Prostate gland (tissue), 2 donors: Measurements from ENCODE around the gene ATP6V1G2. TPM values are rescaled to one million over a fixed set of nuclear protein-coding genes. Genes with fewer than 3 reads are reported as not detected.
"Not testable (repeated sequence)": the region's sequence is repeated elsewhere in the genome, so short reads cannot be mapped to it uniquely, and the experiment has no call there.

Source experiments
- DNase-seq: peaks from one replicate; pipeline ENCODE4 v3.0.0-alpha.2; 2019; ENCODE audit warnings: low spot score
- H3K27ac ChIP-seq, 2 donors: fragments of 200-600 bp; sonication (generic); 2 replicates each; pipeline ENCODE4 v1.5.1; 2017 to 2019
- H3K27me3 ChIP-seq: fragments of 200-600 bp; sonication (generic); replicated peaks from 2 replicates; pipeline ENCODE4 v1.5.1; 2019; ENCODE audit not compliant: insufficient read depth
- H3K36me3 ChIP-seq, 2 donors: fragments of 200-600 bp; sonication (generic); 1 replicate in 1 of 2; 2 replicates in 1 of 2; pipeline versions ENCODE4 v1.5.1 to v1.8.1; 2017 to 2019
- H3K4me1 ChIP-seq: fragments of 200-600 bp; sonication (generic); replicated peaks from 2 replicates; pipeline ENCODE4 v1.5.1; 2019
- H3K4me3 ChIP-seq, 2 donors: fragments of 200-600 bp; sonication (generic); 2 replicates each; pipeline ENCODE4 v1.5.1; 2017 to 2019
- H3K9me3 ChIP-seq: fragments of 200-600 bp; sonication (generic); 2 replicates; pipeline ENCODE4 v1.5.1; 2017
- CTCF ChIP-seq, 4 experiments: fragments of 200-600 bp in 2 of 4; fragments of 450-650 bp in 2 of 4; sonication (generic) in 2 of 4; IDR thresholded peaks; 1 replicate in 3 of 4; 2 replicates in 1 of 4; pipeline ENCODE4 v1.5.1; 2016 to 2019; ENCODE audit warnings: antibody characterized with exemption in 4 of 4, mild to moderate bottlenecking in 2 of 4, moderate library complexity in 2 of 4
- POLR2A ChIP-seq: fragments of 450-650 bp; IDR thresholded peaks from one replicate; pipeline ENCODE4 v1.6.1; 2016; ENCODE audit warnings: antibody characterized with exemption, mild to moderate bottlenecking
- POLR2AphosphoS5 ChIP-seq: sonication (generic); formaldehyde crosslinking; IDR thresholded peaks from one replicate; pipeline ENCODE4 v1.6.1; 2017; ENCODE audit warnings: antibody characterized with exemption
- WGBS: methylation state at CpG from one replicate; pipeline ENCODE4 v1.1.5; 2018; 5-methylcytosine and 5-hydroxymethylcytosine counted together
- intact Hi-C: fragments of 100-400 bp; cut with DNase I; formaldehyde crosslinking; loops from one replicate; pipeline ENCODE4 v1.14.2; 2022
- total RNA-seq, 2 donors: library from RNA; depleted of rRNA; stranded (reverse); fragments of >200 nt; gene quantifications; one replicate each; pipeline ENCODE4 v1.1.0, GENCODE V29; 2016

Gene ATP6V1G2
- total RNA-seq, 2 donors from 2014 or later, result 0.36 to 0.74 TPM

- TF ChIP-seq CTCF (IDR thresholded peaks at IDR 0.05) (no peak), POLR2A (no peak), POLR2AphosphoS5 (no peak)
- no peak overlapping the region for H3K4me3 ChIP-seq
- H3K4me1 ChIP-seq, result no peaks in the 10 kb centered on the region
- H3K9me3 ChIP-seq, result no peaks in the 10 kb centered on the region
- no peak overlapping the region for H3K27ac ChIP-seq
- no peaks in the 10 kb centered on the region for H3K27me3 ChIP-seq
- 69% methylated on average over 8 of the region's 8 CpGs for WGBS
- H3K36me3 ChIP-seq, result peaks cover 0 to under 1% of the 10 kb centered on the region in 2 donors
- DNase-seq, result no peak
- intact Hi-C loops, result no loop called here
Measured at GRCh38 chr6:31525553-31525931, 20.9 kb downstream of the ATP6V1G2 start.

GRCh38 chr6:31521835-31522234, 24.6 kb downstream of the ATP6V1G2 start:
- WGBS, result 82% methylated on average over 3 of the region's 3 CpGs
- no peak for DNase-seq
- intact Hi-C loops, result no loop called here

GRCh38 chr6:31513456-31514165, 32.8 kb downstream of the ATP6V1G2 start:
- Histone ChIP-seq H3K27me3 (no peaks in the 10 kb centered on the region), H3K36me3 (no peaks in the 10 kb centered on the region), H3K9me3 (no peaks in the 10 kb centered on the region), H3K4me1 (no peaks in the 10 kb centered on the region), H3K27ac (no peak overlapping the region), H3K4me3 (no peak overlapping the region)
- no peak for TF ChIP-seq POLR2AphosphoS5
- TF ChIP-seq CTCF (IDR thresholded peaks at IDR 0.05), result no peak
- no peak for TF ChIP-seq POLR2A
- WGBS, result 82% methylated on average over 4 of the region's 5 CpGs
- intact Hi-C loops, result no loop called here
- no peak for DNase-seq

More at GRCh38 chr6:31521835-31522234, 24.6 kb downstream of the ATP6V1G2 start:
- Histone ChIP-seq H3K9me3 (no peaks in the 10 kb centered on the region), H3K27ac (no peak overlapping the region), H3K4me3 (no peak overlapping the region), H3K36me3 (no peaks in the 10 kb centered on the region), H3K4me1 (no peaks in the 10 kb centered on the region), H3K27me3 (no peaks in the 10 kb centered on the region)
- no peak for TF ChIP-seq POLR2AphosphoS5
- TF ChIP-seq CTCF (IDR thresholded peaks at IDR 0.05), result no peak
- TF ChIP-seq POLR2A, result no peak

- DNase-seq, result no peak
- TF ChIP-seq CTCF (IDR thresholded peaks at IDR 0.05) (no peak), POLR2AphosphoS5 (no peak), POLR2A (no peak)
- Histone ChIP-seq H3K27ac (no peak overlapping the region), H3K9me3 (no peaks in the 10 kb centered on the region), H3K4me1 (no peaks in the 10 kb centered on the region), H3K36me3 (no peaks in the 10 kb centered on the region), H3K4me3 (no peak overlapping the region), H3K27me3 (no peaks in the 10 kb centered on the region)
- intact Hi-C loops, result no loop called here
- 48% methylated on average over 4 of the region's 4 CpGs for WGBS
Measured at GRCh38 chr6:31510007-31510406, 36.4 kb downstream of the ATP6V1G2 start.

- H3K4me3 ChIP-seq, H3K4me1 ChIP-seq, H3K36me3 ChIP-seq, H3K27ac ChIP-seq, H3K9me3 ChIP-seq, DNase-seq, H3K27me3 ChIP-seq, intact Hi-C loops: not testable (repeated sequence)
- WGBS, result 45% methylated on average over 2 of the region's 2 CpGs
Measured at GRCh38 chr6:31509036-31509435, 37.4 kb downstream of the ATP6V1G2 start.
